ENCODE data around the gene TAS1R1.

DNA sequence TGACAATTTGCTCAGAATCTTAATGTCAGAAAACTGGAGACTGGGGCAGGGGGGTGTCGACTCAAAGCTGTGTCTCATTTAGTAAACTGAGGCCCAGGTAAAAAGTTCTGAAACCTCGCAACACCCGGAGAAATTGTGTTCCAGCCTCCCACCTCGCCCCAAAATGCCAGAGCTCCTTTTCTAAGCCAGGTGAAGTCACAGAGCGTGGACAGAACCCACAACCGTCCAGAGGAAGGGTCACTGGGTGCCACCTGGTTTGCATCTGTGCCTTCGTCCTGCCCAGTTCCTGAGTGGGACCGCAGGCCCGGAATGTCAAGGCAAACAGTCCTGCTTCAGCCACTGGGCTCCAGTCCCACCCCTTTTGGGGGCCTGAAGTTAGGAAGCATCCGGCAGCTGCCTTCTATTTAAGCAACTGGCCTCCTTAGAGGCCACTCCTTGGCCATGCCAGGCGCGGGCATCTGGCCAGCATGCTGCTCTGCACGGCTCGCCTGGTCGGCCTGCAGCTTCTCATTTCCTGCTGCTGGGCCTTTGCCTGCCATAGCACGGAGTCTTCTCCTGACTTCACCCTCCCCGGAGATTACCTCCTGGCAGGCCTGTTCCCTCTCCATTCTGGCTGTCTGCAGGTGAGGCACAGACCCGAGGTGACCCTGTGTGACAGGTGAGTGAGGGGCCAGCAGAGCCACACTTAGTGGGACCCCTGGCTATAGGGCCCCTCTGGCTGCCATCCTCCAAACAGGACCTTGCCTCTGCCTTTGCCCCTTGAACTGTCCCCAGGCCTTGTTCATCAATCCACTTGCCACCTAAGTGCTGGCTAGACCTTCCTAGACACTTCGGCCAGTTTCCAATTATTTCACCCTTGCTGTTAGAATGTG, at the start of gene TAS1R1:
- TF ChIP-seq, protein P1, sequence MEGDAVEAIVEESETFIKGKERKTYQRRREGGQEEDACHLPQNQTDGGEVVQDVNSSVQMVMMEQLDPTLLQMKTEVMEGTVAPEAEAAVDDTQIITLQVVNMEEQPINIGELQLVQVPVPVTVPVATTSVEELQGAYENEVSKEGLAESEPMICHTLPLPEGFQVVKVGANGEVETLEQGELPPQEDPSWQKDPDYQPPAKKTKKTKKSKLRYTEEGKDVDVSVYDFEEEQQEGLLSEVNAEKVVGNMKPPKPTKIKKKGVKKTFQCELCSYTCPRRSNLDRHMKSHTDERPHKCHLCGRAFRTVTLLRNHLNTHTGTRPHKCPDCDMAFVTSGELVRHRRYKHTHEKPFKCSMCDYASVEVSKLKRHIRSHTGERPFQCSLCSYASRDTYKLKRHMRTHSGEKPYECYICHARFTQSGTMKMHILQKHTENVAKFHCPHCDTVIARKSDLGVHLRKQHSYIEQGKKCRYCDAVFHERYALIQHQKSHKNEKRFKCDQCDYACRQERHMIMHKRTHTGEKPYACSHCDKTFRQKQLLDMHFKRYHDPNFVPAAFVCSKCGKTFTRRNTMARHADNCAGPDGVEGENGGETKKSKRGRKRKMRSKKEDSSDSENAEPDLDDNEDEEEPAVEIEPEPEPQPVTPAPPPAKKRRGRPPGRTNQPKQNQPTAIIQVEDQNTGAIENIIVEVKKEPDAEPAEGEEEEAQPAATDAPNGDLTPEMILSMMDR (IDR thresholded peaks at IDR 0.05) = no peak
- no peak for TF ChIP-seq POLR2A (IDR thresholded peaks at IDR 0.05)
- TF ChIP-seq POLR2AphosphoS5 (IDR thresholded peaks at IDR 0.05) = no peak

Data from breast epithelium (tissue), 3 donors.